A204.1 (cell line): ENCODE results near the gene CTIF.

ENCODE experiments used
- FAIRE-seq: peaks from 2 replicates; lab custom pipeline; 2012; peaks lifted over from hg19 to GRCh38; lab: Jason Lieb, UNC

Gene CTIF

GRCh38 chr18:48621815-48622555 lies 83.2 kb downstream of the CTIF start:
- no peak for FAIRE-seq

- no peak for FAIRE-seq
Observed at GRCh38 chr18:48622911-48623431, 84.1 kb downstream of the CTIF start.

DNA sequence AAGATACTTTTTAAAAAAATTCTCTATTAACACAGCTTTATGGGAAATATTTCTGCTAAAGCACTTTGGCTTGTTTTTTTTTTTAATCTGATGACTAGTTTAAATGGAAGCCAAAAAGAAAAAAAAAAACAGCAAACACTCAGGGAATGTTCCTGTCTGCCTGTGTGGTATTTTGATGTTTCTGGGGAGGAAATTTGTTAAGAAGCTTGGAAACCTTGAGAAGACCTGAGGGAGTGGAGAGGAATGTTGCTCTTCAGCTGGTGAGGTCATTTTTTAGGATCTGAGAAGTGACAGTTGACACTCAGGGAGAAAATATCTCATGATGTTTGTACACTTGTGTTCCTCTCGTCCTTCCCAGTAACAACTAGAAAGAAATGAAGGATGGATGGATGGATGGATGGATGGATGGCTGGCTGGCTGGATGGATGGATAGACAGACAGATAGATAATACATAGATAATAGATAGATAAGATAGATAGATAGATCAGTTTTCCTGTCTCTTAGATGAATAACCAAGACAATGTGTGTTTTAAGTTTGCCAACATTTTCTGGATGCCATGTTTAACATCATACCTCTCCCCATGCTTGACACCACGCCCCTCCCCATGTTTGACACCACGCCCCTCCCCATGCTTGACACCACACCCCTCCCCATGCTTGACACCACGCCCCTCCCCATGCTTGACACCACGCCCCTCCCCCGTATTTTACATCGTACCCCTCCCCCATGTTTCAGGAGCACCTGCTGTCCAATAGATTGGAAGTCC lies 84.8 kb downstream of the CTIF start:
- no peak for FAIRE-seq

- FAIRE-seq = no peak
Observed at GRCh38 chr18:48624856-48625255, 86.0 kb downstream of the CTIF start.

DNA sequence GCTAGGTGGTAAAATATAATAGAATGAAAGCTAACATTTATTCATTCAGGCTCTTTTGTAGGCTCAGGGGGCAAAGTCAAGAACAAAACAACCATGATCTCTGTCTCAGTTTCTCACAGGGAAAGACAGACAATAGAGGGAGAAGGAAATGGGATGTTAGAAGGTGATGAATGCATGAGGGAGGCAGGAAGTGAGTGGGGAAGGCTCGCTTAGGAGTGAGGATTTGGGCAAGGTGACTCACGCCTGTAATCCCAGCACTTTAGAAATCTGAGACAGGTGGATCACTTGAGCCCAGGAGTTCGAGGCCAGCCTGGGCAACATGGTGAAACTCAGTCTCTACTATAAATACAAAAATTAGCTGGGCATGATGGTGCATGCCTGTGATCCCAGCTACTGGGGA lies 88.4 kb downstream of the CTIF start:
- FAIRE-seq = no peak

DNA sequence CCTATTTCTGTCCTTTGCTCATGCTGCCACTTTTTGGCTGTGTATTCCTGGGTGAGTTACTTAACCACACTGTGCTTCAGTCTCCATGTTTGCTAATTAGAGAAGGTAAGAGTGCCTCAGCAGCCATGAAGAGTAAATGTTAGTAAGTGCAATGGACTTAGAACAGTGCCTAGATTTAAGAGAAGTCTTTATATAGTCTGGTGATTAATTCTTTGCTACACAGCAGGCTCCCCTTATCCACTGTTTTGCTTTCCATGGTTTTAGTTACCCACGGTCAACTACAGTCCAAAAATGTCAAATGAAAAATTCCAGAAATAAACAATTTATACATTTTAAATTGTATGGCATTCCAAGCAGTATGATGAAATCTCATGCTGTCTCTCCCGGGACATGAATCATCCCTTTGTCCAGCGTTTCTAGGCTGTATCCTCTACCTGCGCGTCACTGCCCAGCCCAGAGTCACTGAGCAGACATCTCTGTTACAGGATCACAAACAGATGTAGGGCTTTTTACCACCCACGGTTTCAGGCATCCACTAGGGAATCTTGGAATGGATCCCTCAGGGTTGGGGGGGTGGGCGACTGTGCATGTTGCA lies 91.0 kb downstream of the CTIF start:
- FAIRE-seq = no peak

GRCh38 chr18:48631851-48632250 lies 93.0 kb downstream of the CTIF start:
- FAIRE-seq = no peak

GRCh38 chr18:48632676-48633257 lies 93.9 kb downstream of the CTIF start:
- FAIRE-seq = no peak

DNA sequence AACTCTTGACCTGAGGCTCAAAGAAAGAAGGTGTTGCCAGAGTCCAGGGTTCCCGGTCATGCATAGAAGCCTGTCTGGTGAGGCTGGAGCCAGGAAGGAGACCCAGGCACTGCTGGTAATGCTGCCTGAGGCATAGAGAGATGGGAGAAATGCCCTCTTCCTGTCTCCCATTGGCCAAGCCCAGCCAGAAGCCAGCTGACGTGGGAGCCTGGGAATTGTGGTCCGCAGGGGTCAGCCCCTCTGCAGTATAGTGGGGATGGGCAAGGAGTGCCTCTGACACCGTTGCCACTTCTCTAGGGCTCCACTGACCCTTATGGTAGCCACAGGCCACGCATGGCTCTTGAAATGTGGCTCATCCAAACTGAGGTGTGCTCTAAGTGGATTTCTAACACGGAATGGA lies 95.7 kb downstream of the CTIF start:
- FAIRE-seq = no peak

GRCh38 chr18:48634975-48635374 lies 96.1 kb downstream of the CTIF start:
- FAIRE-seq = no peak

DNA sequence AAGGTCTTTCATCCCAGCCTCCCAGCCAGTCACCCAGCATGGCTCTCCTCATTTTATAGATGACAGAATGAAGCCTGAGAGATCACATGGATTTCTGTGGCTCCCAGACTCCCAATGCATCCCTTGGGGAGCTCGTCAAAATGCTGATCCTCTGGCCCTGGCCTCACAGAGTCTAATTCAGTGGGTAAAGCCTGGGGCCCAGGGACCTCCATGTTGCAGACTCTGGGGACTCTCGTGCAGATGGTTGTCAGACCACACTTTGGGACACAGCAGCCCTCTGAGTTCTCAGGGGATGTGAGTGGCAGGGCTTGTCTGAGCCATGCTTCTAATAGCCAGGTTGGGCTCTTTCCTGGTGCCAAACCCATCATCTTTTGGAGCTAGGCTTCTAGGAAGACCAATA lies 97.0 kb downstream of the CTIF start:
- FAIRE-seq = no peak

DNA sequence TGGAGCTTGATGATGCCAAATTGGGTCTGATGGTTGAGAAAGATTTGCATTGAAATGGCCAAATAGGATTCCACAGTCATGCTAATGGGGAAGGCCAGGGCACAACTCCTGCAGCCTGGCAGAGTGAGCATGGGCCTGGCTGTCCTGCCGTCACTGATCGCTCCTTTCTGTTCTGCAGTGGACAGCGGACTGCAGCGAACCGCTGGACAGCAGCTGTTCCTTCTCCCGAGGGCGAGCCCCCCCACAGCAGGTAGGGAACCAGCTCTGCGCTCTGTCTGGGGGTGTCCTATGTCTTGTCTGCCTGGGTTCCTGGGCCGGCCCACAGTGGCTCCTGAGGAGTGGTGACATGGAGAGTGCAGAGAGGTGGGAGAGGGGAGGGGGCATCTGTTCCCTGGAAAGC lies 97.6 kb downstream of the CTIF start:
- FAIRE-seq = no peak

DNA sequence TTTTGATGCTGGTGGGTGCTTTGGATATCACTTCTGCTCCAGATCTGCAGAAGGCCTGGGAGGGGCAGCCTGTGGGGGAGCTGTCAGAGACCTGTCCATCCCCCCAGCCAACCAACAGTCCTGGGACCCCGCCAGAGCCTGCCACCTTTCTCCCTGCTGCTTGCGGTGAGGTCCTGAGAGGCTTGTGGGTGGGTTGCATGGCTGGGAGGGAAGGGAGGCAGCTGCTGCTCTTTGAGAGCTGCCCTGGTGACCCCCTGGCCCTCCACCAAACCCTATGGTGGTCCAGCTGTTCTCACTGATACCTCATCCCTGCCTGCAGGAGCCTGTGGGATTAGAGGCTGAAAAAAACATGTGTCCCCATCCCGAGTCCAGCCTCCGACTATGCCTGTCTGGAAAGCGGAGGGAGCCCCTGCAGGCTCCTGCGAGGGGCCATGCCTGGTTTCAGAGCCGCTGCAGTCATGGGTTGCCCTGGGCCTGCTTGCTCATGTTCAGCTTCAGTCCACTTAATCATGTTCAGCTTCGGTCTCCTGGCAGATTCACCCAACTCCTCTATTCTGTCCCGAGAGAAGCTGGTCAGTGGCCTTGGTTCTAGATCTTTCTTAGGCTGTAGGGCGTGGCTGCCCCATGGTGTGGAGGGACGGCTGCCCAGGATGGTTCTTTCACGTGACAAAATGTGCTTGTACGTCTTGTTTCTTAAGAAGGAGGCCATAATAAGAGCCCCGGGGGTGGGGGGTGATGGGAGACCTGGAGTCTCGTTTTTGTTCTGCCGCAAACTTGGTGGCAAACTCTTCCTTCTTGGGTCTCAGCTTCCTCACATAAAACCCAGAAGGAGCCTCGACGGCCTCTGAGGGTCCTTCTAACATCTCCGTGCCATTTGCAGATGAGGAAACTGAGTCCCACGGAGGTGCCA lies 98.5 kb downstream of the CTIF start:
- FAIRE-seq = no peak

GRCh38 chr18:48638451-48638850 lies 99.6 kb downstream of the CTIF start:
- FAIRE-seq = no peak

DNA sequence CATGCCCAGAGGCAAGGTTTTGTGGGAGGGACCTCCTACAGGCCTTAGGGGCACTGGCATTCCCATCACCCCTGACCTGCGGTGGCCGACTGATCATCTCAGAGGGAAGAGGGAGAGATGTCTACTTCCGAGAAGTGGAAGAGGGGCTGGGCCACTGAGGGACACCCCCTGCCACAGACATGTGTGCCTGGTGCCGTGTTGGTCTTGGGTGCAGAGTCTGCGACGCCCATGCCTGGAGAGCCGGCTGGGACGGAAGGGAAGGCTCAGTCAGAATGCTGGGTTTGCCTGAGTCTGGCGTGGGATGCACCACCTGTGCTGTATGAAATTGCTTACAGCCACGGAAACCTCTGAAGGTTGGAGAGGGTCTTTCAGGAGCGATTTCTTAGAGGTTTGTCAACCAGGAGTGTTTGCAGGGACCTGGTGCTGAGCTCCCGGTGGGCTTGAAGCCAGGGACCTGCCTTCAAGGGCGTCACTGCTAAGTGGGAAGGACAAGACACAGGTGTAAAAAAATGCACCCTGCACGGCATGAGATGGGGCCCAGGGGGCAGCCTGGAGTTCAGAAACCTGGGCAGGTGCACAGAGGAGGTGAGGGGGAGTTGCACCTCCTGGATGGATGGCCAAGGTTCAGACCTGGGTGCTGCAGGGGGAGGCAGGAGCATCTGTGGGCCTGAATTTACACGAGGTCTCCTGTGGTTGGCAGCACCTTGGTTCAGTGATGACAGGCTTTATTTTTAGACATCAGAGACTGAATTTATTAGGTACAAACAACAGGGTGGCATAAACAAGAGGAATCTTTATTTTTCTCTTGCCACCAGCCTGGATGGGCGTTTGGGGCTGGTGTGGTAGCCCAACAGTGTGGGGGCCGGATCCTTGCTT lies 100.3 kb downstream of the CTIF start:
- FAIRE-seq = no peak

DNA sequence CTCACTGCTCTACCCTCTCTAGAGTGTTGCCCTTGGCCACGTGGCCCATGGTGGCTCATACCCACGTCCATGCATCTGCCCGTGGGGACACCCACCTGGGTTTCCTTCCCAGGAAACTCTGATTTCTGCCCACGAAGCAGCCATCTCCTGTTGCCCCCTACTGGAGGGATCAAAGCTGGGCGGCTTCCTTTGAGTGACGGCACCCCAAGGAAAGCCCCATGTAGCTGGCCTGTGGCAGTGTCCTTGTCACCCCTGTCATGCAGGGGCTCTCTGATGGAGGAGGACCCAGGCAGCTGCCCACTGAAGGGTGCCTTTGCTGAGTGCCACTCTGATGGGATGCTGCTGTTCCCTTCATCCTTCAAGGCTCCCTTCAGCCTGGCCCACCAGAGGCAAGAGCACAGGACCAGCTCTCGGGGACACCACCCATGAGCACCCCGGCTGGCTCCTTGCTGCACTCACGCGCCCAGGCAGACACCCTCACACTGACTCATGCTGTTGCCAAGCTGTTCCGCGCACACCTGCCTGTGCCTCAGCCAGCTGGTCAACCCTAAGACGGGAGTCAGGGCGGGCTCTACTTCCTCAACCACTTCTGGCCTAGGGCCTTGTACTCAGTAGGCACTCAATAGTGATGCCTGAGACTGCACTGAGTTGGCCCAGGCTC lies 101.1 kb downstream of the CTIF start:
- FAIRE-seq = no peak

- no peak for FAIRE-seq
Observed at GRCh38 chr18:48640566-48641270, 101.9 kb downstream of the CTIF start.

GRCh38 chr18:48641981-48642380 lies 103.2 kb downstream of the CTIF start:
- no peak for FAIRE-seq

GRCh38 chr18:48642503-48642902 lies 103.7 kb downstream of the CTIF start:
- FAIRE-seq = no peak

- FAIRE-seq = no peak
Observed at GRCh38 chr18:48643262-48643661, 104.4 kb downstream of the CTIF start.
